ENCODE measurements around the gene ELOVL4. TPM values are rescaled to one million over a fixed set of nuclear protein-coding genes. Genes with fewer than 3 reads are reported as not detected.

The ELOVL4 gene
- total RNA-seq, 1 experiment from 2014 or later: 8.5 TPM

DNA sequence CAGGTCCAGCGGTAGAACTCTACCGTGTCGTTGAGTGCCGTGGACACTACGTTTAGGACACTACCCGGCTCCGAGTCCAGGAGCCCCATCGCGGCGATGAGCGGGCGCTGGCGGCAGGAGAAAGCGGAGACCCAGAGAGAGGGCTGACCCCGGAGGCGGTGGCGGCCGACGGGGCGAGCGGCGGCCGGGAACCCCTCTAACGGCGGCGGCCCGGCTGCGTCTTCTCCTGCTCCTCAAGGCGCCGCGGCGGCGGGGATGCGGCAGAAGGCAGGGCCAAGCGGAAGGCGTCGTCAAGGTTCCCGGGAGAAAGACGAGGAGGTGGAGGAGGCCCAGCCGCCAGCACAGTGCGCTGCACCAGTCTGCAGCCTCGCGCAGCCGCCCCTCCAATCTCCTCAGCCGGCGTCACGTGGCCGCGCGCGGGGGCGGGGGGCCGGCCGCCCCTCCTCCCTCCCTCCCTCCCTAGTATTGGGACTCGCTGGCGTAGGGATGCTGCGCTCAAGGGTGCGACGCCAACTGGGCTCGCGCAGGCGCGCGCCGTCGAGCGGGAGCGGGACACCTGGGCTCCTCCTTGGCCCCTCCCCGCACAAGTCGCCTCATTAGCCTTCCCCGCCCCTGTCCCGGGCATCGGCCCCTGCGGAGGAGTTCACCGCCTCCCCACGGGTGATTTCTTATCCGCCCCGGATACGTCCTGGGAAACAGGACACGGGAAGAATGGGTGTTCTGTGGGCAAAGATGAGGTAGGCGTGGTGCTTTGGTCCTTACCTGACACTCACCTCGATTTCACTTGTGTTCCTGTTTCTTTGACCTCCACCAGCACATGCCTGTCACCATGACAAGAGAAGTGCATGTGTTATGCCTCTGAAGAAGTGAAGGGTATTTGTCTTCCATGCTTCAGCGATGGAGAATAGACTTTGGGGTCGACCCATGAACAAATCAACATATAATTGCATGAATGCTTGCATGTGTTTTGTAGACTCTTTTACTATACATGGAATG lies at the start of gene ELOVL4 (continued):
- TF ChIP-seq, protein P1, sequence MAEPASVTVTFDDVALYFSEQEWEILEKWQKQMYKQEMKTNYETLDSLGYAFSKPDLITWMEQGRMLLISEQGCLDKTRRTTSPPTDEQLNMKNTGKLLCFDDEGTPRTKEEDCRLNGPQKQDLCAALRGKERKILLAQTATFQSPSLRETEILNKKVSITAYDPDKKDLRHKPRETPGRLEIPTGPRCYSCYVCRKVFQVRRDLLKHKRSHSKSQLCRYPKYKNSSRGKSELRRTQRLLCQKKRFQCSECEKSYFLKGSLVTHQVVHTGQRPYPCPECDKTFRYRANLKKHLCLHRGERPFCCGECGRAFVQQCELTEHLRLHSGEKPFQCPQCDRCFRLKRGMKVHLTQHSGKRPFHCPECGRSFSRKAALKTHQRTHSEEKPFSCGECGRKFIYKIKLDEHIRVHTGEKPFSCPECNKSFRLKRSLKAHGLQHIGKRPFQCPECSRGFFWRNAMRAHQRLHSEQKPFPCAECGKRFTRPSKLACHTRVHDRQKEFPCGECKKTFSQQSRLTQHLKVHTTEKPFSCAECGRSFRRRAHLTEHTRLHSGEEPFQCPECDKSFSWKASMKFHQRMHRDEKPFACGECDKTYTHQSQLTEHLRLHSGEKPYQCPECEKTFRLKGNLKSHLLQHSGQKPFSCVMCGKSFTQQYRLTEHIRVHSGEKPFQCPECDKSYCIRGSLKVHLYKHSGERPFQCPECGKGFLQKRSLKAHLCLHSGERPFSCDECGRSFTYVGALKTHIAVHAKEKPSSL (CRISPR knock-in tag; conservative IDR thresholded peaks at IDR 0.05): no peak
- TF ChIP-seq FOXP1 (CRISPR knock-in tag; IDR thresholded peaks at IDR 0.05; ENCODE audit: borderline replicate concordance): peak; percentile 62; the same call in 1 of the 2 replicates
- TF ChIP-seq, protein P2, sequence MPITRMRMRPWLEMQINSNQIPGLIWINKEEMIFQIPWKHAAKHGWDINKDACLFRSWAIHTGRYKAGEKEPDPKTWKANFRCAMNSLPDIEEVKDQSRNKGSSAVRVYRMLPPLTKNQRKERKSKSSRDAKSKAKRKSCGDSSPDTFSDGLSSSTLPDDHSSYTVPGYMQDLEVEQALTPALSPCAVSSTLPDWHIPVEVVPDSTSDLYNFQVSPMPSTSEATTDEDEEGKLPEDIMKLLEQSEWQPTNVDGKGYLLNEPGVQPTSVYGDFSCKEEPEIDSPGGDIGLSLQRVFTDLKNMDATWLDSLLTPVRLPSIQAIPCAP (CRISPR knock-in tag; IDR thresholded peaks at IDR 0.05): no peak; the same call in 1 of the 2 replicates
- TF ChIP-seq TCF7 (CRISPR knock-in tag; IDR thresholded peaks at IDR 0.05; ENCODE audit: low read depth): no peak
- no peak for TF ChIP-seq ZBTB21 (CRISPR knock-in tag; IDR thresholded peaks at IDR 0.05; ENCODE audit: borderline replicate concordance)
- TF ChIP-seq PRRX2 (CRISPR knock-in tag; IDR thresholded peaks at IDR 0.05): no peak
- no peak for TF ChIP-seq NR3C1 (CRISPR knock-in tag; conservative IDR thresholded peaks at IDR 0.05; ENCODE audit: low read depth)
- TF ChIP-seq, protein P3, sequence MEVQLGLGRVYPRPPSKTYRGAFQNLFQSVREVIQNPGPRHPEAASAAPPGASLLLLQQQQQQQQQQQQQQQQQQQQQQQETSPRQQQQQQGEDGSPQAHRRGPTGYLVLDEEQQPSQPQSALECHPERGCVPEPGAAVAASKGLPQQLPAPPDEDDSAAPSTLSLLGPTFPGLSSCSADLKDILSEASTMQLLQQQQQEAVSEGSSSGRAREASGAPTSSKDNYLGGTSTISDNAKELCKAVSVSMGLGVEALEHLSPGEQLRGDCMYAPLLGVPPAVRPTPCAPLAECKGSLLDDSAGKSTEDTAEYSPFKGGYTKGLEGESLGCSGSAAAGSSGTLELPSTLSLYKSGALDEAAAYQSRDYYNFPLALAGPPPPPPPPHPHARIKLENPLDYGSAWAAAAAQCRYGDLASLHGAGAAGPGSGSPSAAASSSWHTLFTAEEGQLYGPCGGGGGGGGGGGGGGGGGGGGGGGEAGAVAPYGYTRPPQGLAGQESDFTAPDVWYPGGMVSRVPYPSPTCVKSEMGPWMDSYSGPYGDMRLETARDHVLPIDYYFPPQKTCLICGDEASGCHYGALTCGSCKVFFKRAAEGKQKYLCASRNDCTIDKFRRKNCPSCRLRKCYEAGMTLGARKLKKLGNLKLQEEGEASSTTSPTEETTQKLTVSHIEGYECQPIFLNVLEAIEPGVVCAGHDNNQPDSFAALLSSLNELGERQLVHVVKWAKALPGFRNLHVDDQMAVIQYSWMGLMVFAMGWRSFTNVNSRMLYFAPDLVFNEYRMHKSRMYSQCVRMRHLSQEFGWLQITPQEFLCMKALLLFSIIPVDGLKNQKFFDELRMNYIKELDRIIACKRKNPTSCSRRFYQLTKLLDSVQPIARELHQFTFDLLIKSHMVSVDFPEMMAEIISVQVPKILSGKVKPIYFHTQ (CRISPR knock-in tag; IDR thresholded peaks at IDR 0.05): no peak
- TF ChIP-seq, protein P4, sequence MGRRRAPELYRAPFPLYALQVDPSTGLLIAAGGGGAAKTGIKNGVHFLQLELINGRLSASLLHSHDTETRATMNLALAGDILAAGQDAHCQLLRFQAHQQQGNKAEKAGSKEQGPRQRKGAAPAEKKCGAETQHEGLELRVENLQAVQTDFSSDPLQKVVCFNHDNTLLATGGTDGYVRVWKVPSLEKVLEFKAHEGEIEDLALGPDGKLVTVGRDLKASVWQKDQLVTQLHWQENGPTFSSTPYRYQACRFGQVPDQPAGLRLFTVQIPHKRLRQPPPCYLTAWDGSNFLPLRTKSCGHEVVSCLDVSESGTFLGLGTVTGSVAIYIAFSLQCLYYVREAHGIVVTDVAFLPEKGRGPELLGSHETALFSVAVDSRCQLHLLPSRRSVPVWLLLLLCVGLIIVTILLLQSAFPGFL (CRISPR knock-in tag; IDR thresholded peaks at IDR 0.05; ENCODE audit: borderline replicate concordance): no peak
- TF ChIP-seq CREM (CRISPR knock-in tag; IDR thresholded peaks at IDR 0.05): peak; percentile 23; the same call in 1 of the 2 replicates
- TF ChIP-seq, protein P5, sequence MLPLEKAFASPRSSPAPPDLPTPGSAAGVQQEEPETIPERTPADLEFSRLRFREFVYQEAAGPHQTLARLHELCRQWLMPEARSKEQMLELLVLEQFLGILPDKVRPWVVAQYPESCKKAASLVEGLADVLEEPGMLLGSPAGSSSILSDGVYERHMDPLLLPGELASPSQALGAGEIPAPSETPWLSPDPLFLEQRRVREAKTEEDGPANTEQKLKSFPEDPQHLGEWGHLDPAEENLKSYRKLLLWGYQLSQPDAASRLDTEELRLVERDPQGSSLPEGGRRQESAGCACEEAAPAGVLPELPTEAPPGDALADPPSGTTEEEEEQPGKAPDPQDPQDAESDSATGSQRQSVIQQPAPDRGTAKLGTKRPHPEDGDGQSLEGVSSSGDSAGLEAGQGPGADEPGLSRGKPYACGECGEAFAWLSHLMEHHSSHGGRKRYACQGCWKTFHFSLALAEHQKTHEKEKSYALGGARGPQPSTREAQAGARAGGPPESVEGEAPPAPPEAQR (CRISPR knock-in tag; IDR thresholded peaks at IDR 0.05): no peak
- no peak for TF ChIP-seq ZNF396 (CRISPR knock-in tag; IDR thresholded peaks at IDR 0.05; ENCODE audit: borderline replicate concordance)
- TF ChIP-seq, protein P6, sequence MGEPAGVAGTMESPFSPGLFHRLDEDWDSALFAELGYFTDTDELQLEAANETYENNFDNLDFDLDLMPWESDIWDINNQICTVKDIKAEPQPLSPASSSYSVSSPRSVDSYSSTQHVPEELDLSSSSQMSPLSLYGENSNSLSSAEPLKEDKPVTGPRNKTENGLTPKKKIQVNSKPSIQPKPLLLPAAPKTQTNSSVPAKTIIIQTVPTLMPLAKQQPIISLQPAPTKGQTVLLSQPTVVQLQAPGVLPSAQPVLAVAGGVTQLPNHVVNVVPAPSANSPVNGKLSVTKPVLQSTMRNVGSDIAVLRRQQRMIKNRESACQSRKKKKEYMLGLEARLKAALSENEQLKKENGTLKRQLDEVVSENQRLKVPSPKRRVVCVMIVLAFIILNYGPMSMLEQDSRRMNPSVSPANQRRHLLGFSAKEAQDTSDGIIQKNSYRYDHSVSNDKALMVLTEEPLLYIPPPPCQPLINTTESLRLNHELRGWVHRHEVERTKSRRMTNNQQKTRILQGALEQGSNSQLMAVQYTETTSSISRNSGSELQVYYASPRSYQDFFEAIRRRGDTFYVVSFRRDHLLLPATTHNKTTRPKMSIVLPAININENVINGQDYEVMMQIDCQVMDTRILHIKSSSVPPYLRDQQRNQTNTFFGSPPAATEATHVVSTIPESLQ (CRISPR knock-in tag; IDR thresholded peaks at IDR 0.05): no peak
- TF ChIP-seq, protein P7, sequence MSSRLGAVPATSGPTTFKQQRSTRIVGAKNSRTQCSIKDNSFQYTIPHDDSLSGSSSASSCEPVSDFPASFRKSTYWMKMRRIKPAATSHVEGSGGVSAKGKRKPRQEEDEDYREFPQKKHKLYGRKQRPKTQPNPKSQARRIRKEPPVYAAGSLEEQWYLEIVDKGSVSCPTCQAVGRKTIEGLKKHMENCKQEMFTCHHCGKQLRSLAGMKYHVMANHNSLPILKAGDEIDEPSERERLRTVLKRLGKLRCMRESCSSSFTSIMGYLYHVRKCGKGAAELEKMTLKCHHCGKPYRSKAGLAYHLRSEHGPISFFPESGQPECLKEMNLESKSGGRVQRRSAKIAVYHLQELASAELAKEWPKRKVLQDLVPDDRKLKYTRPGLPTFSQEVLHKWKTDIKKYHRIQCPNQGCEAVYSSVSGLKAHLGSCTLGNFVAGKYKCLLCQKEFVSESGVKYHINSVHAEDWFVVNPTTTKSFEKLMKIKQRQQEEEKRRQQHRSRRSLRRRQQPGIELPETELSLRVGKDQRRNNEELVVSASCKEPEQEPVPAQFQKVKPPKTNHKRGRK (CRISPR knock-in tag; IDR thresholded peaks at IDR 0.05; ENCODE audit: borderline replicate concordance): no peak
- TF ChIP-seq ZNF263 (CRISPR knock-in tag; IDR thresholded peaks at IDR 0.05; ENCODE audit: low read depth): no peak
- TF ChIP-seq NFYB (CRISPR knock-in tag; conservative IDR thresholded peaks at IDR 0.05; ENCODE audit: low read depth): no peak
- TF ChIP-seq JAZF1 (CRISPR knock-in tag; IDR thresholded peaks at IDR 0.05): no peak
- TF ChIP-seq, protein P8, sequence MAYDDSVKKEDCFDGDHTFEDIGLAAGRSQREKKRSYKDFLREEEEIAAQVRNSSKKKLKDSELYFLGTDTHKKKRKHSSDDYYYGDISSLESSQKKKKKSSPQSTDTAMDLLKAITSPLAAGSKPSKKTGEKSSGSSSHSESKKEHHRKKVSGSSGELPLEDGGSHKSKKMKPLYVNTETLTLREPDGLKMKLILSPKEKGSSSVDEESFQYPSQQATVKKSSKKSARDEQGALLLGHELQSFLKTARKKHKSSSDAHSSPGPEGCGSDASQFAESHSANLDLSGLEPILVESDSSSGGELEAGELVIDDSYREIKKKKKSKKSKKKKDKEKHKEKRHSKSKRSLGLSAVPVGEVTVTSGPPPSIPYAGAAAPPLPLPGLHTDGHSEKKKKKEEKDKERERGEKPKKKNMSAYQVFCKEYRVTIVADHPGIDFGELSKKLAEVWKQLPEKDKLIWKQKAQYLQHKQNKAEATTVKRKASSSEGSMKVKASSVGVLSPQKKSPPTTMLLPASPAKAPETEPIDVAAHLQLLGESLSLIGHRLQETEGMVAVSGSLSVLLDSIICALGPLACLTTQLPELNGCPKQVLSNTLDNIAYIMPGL (CRISPR knock-in tag; IDR thresholded peaks at IDR 0.05): no peak
- no peak for TF ChIP-seq SMAD4 (CRISPR knock-in tag; IDR thresholded peaks at IDR 0.05)
- TF ChIP-seq GRHL2 (CRISPR knock-in tag; IDR thresholded peaks at IDR 0.05; ENCODE audit: insufficient replicate concordance, severe bottlenecking): no peak
- peak; percentile 86 for TF ChIP-seq ETV6 (CRISPR knock-in tag; IDR thresholded peaks at IDR 0.05)
- no peak for TF ChIP-seq ELF4 (CRISPR knock-in tag; IDR thresholded peaks at IDR 0.05; ENCODE audit: low read depth)

Measured in WTC11 (cell line).